ENCODE results near the gene RALGAPA1. TPM values are rescaled to one million over a fixed set of nuclear protein-coding genes. Genes with fewer than 3 reads are reported as not detected.

The RALGAPA1 gene
- total RNA-seq, 1 donor = 39.1 TPM

- Histone ChIP-seq H3K36me3 (ENCODE audit: insufficient read depth, low read length) (no peaks in the 10 kb centered on the region), H3K27ac (ENCODE audit: low read depth, low read length) (no peak overlapping the region), H3K79me2 (ENCODE audit: insufficient read depth, low read length) (no peaks in the 10 kb centered on the region), H3K4me2 (ENCODE audit: insufficient read depth, low read length) (peak overlapping the region; percentile 79), H3K4me3 (ENCODE audit: insufficient read depth, low read length) (peak overlapping the region; percentile 53), H3K9me3 (ENCODE audit: low read depth, low read length) (no peaks in the 10 kb centered on the region), H3K4me1 (ENCODE audit: insufficient read depth, low read length) (peaks cover 14% of the 10 kb centered on the region), H3K27me3 (ENCODE audit: insufficient read depth, low read length) (peaks cover 54% of the 10 kb centered on the region), H4K20me1 (ENCODE audit: insufficient read depth, low read length) (peaks cover 5% of the 10 kb centered on the region), H2AFZ (ENCODE audit: low read length) (no peak overlapping the region)
- TF ChIP-seq CTCF (IDR thresholded peaks at IDR 0.05; ENCODE audit: extremely low read depth, low read depth, low read length) = no peak
- peak; percentile 95 for DNase-seq (ENCODE audit: insufficient read length, low spot score, missing footprints)
Observed at GRCh38 chr14:35534873-35535482, 274.1 kb downstream of the RALGAPA1 start.

GRCh38 chr14:35534208-35534872 is 274.8 kb downstream of the RALGAPA1 start:
- no peak for DNase-seq (ENCODE audit: insufficient read length, low spot score, missing footprints)
- Histone ChIP-seq H3K4me2 (ENCODE audit: insufficient read depth, low read length) (peak overlapping the region; percentile 83), H3K27ac (ENCODE audit: low read depth, low read length) (no peak overlapping the region), H3K79me2 (ENCODE audit: insufficient read depth, low read length) (no peaks in the 10 kb centered on the region), H3K9me3 (ENCODE audit: low read depth, low read length) (no peaks in the 10 kb centered on the region), H4K20me1 (ENCODE audit: insufficient read depth, low read length) (peaks cover 5% of the 10 kb centered on the region), H3K36me3 (ENCODE audit: insufficient read depth, low read length) (no peaks in the 10 kb centered on the region), H3K27me3 (ENCODE audit: insufficient read depth, low read length) (peaks cover 60% of the 10 kb centered on the region), H2AFZ (ENCODE audit: low read length) (no peak overlapping the region), H3K4me3 (ENCODE audit: insufficient read depth, low read length) (peak overlapping the region; percentile 69), H3K4me1 (ENCODE audit: insufficient read depth, low read length) (peaks cover 14% of the 10 kb centered on the region)
- no peak for TF ChIP-seq CTCF (IDR thresholded peaks at IDR 0.05; ENCODE audit: extremely low read depth, low read depth, low read length)

GRCh38 chr14:35533357-35534207 is 275.5 kb downstream of the RALGAPA1 start, which contains the start of gene INSM2:
TSS of gene INSM2 (plus strand) at chr14:35534164. CDS start at chr14:35534253, 89 bp downstream.
- H3K27me3 ChIP-seq (ENCODE audit: insufficient read depth, low read length) = peaks cover 67% of the 10 kb centered on the region
- H3K79me2 ChIP-seq (ENCODE audit: insufficient read depth, low read length) = no peaks in the 10 kb centered on the region
- H2AFZ ChIP-seq (ENCODE audit: low read length) = peak within 1 kb of the TSS; percentile 58
- no peak for TF ChIP-seq CTCF (IDR thresholded peaks at IDR 0.05; ENCODE audit: extremely low read depth, low read depth, low read length)
- H3K27ac ChIP-seq (ENCODE audit: low read depth, low read length) = no peak within 1 kb of the TSS
- peak within 1 kb of the TSS; percentile 69 for H3K4me3 ChIP-seq (ENCODE audit: insufficient read depth, low read length)
- H4K20me1 ChIP-seq (ENCODE audit: insufficient read depth, low read length) = peaks cover 5% of the 10 kb centered on the region
- DNase-seq (ENCODE audit: insufficient read length, low spot score, missing footprints) = peak; percentile 88
- H3K36me3 ChIP-seq (ENCODE audit: insufficient read depth, low read length) = no peaks in the 10 kb centered on the region
- H3K9me3 ChIP-seq (ENCODE audit: low read depth, low read length) = no peaks in the 10 kb centered on the region
- peak within 1 kb of the TSS; percentile 83 for H3K4me2 ChIP-seq (ENCODE audit: insufficient read depth, low read length)
- H3K4me1 ChIP-seq (ENCODE audit: insufficient read depth, low read length) = peaks cover 14% of the 10 kb centered on the region

All from osteoblast (primary cell).